Measurements from ENCODE around the gene PGM5. TPM values are rescaled to one million over a fixed set of nuclear protein-coding genes. Genes with fewer than 3 reads are reported as not detected.

The PGM5 gene
- total RNA-seq, 3 donors from 2014 or later: 11.2 to 535 (median 22.6) TPM

DNA sequence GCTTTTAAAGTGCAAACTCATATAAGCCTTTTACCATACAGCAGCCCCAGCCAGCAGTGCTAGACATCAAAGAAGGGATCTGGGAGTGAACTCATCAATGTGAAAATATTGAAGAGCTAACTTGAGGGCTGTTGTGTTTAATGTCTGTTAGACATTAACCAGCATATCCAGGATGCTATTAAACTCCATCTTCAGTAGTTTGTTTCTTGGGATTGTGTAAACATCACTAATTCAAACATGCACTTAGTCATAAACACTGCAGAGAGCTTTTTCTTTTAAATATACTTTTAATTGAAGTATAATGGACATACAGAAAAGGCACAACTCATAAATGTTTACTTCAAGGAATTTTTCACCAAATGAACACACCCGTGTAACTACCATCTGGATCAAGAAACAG, 102.5 kb downstream of the PGM5 start:
- Histone ChIP-seq H3K4me1 (ENCODE audit: low read depth) (no peaks in the 10 kb centered on the region), H3K9me3 (no peaks in the 10 kb centered on the region), H3K36me3 (ENCODE audit: low read depth) (no peaks in the 10 kb centered on the region), H3K4me3 (no peak overlapping the region)
- TF ChIP-seq CTCF (IDR thresholded peaks at IDR 0.05): no peak
- intact Hi-C loops (cut with DNase I, micrococcal nuclease): no loop called here
- DNase-seq: no peak
- no peak for ATAC-seq

- H3K4me3 ChIP-seq: no peak overlapping the region
- intact Hi-C loops (cut with DNase I, micrococcal nuclease): no loop called here
- H3K36me3 ChIP-seq (ENCODE audit: low read depth): no peaks in the 10 kb centered on the region
- DNase-seq: no peak
- TF ChIP-seq CTCF (IDR thresholded peaks at IDR 0.05): no peak
- ATAC-seq: no peak
- H3K4me1 ChIP-seq (ENCODE audit: low read depth): no peaks in the 10 kb centered on the region
- H3K9me3 ChIP-seq: no peaks in the 10 kb centered on the region
These were observed 105.8 kb downstream of the PGM5 start for GRCh38 chr9:68462105-68462775.

- Histone ChIP-seq H3K36me3 (ENCODE audit: low read depth) (no peaks in the 10 kb centered on the region), H3K9me3 (no peaks in the 10 kb centered on the region), H3K4me1 (ENCODE audit: low read depth) (no peaks in the 10 kb centered on the region), H3K4me3 (no peak overlapping the region)
- TF ChIP-seq CTCF (IDR thresholded peaks at IDR 0.05): no peak
- ATAC-seq: no peak
- no peak for DNase-seq
- intact Hi-C loops (cut with DNase I, micrococcal nuclease): no loop called here
These were observed 113.7 kb downstream of the PGM5 start for GRCh38 chr9:68470067-68470466.

- no peak for ATAC-seq
- no peak overlapping the region for H3K4me3 ChIP-seq
- no peak for DNase-seq
These were observed 114.2 kb downstream of the PGM5 start for GRCh38 chr9:68470634-68471033.

GRCh38 chr9:68472119-68472518, 115.7 kb downstream of the PGM5 start:
- Histone ChIP-seq H3K4me3 (no peak overlapping the region), H3K36me3 (ENCODE audit: low read depth) (no peaks in the 10 kb centered on the region), H3K9me3 (no peaks in the 10 kb centered on the region), H3K4me1 (ENCODE audit: low read depth) (no peaks in the 10 kb centered on the region)
- ATAC-seq (no peak), DNase-seq (no peak)
- intact Hi-C loops (cut with DNase I, micrococcal nuclease): no loop called here
- TF ChIP-seq CTCF (IDR thresholded peaks at IDR 0.05): no peak

More at GRCh38 chr9:68470634-68471033, 114.2 kb downstream of the PGM5 start:
- Histone ChIP-seq H3K9me3 (no peaks in the 10 kb centered on the region), H3K4me1 (ENCODE audit: low read depth) (no peaks in the 10 kb centered on the region), H3K36me3 (ENCODE audit: low read depth) (no peaks in the 10 kb centered on the region)
- TF ChIP-seq CTCF (IDR thresholded peaks at IDR 0.05): no peak
- intact Hi-C loops (cut with DNase I, micrococcal nuclease): no loop called here

DNA sequence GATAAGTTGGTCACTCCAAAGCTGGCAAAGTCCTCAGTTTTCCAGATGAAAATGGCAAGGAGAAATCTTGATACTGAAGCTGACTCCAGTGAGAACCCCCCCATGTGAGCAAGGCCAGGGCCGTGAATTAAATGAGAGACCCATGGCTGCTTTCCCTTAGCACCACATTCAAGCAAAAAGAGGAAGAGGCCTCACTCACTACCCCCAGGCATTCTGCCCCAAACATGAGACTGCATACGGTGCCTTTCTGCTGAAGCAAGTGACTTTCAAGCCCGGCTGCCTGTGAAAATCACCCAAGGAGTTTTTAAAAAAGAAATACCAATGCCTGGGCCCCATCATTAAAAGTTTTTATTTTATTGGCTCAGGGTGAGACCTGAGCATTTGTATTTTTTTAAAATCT, 117.4 kb downstream of the PGM5 start:
- intact Hi-C loops (cut with DNase I, micrococcal nuclease): no loop called here
- no peak overlapping the region for H3K4me3 ChIP-seq
- no peaks in the 10 kb centered on the region for H3K4me1 ChIP-seq (ENCODE audit: low read depth)
- no peak for TF ChIP-seq CTCF (IDR thresholded peaks at IDR 0.05)
- DNase-seq (no peak), ATAC-seq (no peak)
- H3K9me3 ChIP-seq: no peaks in the 10 kb centered on the region
- no peaks in the 10 kb centered on the region for H3K36me3 ChIP-seq (ENCODE audit: low read depth)

All from mucosa of descending colon (tissue), 3 donors.